ENCODE data around the gene NEB. TPM values are rescaled to one million over a fixed set of nuclear protein-coding genes. Genes with fewer than 3 reads are reported as not detected.
"Not testable (repeated sequence)": the region's sequence is repeated elsewhere in the genome, so short reads cannot be mapped to it uniquely, and the experiment has no call there.

Gene NEB
- polyA plus RNA-seq, 1 of the 3 experiments (the other 2 are of a cell fraction), result 0.02 TPM

DNA sequence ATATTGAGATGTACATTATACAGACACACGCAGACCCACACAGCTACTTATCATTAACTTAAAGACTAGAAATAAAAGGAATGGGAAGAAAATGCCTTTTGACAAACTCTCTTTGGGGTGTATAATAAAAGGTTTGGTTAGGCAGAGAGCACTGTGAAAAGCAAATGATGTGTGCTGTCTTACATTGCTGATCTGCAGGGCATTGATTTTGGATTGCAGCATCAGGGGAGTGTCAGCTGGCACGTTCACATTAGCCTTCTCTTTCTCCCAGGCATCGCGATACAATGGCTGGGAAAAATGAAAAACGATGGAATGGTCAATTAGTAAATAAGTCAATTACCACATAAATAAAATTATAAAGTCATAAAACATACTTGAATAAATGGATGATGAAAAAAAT, 153.0 kb downstream of the NEB start:
- H3K36me3 ChIP-seq (replicated peaks in 1 of 2; ENCODE audit: control insufficient read depth in 1 of 2, insufficient read depth in 2 of 2, low read length in 1 of 2); CTCF ChIA-PET; H3K27ac ChIP-seq (ENCODE audit: low read depth in 2 of 2, low read length in 1 of 2); H3F3A ChIP-seq (replicated peaks; ENCODE audit: insufficient read depth); H3K4me3 ChIP-seq (ENCODE audit: low read depth in 2 of 2, low read length in 1 of 2); H3K9me2 ChIP-seq; DNase-seq; POLR2A ChIA-PET; H3K79me2 ChIP-seq (ENCODE audit: insufficient read depth); H4K20me1 ChIP-seq (ENCODE audit: insufficient read depth); H2AFZ ChIP-seq (ENCODE audit: low read depth); H3K27me3 ChIP-seq (ENCODE audit: insufficient read depth); H3K4me1 ChIP-seq (ENCODE audit: control insufficient read depth in 1 of 2, insufficient read depth in 2 of 2, low read depth in 1 of 2, low read length in 1 of 2); H3K4me2 ChIP-seq; H3K9me3 ChIP-seq; H3K9ac ChIP-seq: not testable (repeated sequence)
- WGBS (ENCODE audit: low lambda C conversion rate), result 56% methylated on average over 3 of the region's 5 CpGs

DNA sequence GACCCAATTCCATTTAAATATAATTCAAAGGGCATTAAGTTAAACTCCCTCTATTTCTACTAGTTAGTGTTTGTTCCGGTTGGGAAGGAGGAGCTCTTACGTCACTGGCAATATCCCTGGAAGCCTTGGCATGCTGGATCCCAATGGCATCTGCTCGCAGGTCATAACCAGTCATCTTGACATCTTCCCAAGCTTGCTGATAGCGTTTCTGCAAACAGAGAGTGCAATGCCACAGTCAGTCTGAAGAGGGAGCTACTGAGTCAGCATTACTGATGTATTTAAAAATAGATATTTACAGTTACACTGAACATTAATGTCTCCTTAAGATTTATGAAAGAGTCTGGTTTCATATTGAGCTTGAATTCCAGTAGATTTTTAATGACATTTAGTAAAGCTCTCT, 153.6 kb downstream of the NEB start:
- H3K4me2 ChIP-seq; H3K27me3 ChIP-seq (ENCODE audit: insufficient read depth); H3F3A ChIP-seq (replicated peaks; ENCODE audit: insufficient read depth); H3K79me2 ChIP-seq (ENCODE audit: insufficient read depth); CTCF ChIA-PET; H2AFZ ChIP-seq (ENCODE audit: low read depth); H3K9me2 ChIP-seq; H3K9me3 ChIP-seq; POLR2A ChIA-PET; H3K9ac ChIP-seq; H3K36me3 ChIP-seq (replicated peaks in 1 of 2; ENCODE audit: control insufficient read depth in 1 of 2, insufficient read depth in 2 of 2, low read length in 1 of 2); H3K4me1 ChIP-seq (ENCODE audit: control insufficient read depth in 1 of 2, insufficient read depth in 2 of 2, low read depth in 1 of 2, low read length in 1 of 2); H3K4me3 ChIP-seq (ENCODE audit: low read depth in 2 of 2, low read length in 1 of 2); DNase-seq; H4K20me1 ChIP-seq (ENCODE audit: insufficient read depth); H3K27ac ChIP-seq (ENCODE audit: low read depth in 2 of 2, low read length in 1 of 2): not testable (repeated sequence)
- WGBS (ENCODE audit: low lambda C conversion rate), result no CpG with 5 or more reads among the region's 4 CpGs

DNA sequence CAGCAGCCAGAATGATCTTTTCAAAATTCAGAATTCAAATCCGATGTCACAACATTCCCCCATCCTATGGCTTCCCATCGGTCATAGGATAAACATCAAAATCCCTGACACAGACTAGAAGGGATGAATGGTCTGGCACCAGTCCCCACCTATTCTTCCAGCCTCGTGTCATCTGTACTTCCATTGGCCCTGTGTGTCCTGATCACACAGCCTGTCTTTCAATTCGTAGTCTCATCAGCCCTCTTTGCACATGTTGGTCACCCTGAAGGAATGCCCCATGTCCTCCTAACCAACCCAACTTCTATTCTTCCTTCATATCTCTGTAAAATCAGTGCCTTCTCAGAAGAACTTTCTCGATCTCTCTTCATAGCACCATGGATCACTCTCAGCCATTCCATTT, 157.2 kb downstream of the NEB start:
- no peak overlapping the region for H3K4me2 ChIP-seq
- H3K27ac ChIP-seq (ENCODE audit: low read depth in 2 of 2, low read length in 1 of 2), result no peak overlapping the region
- H4K20me1 ChIP-seq (ENCODE audit: insufficient read depth), result no peaks in the 10 kb centered on the region
- H3F3A ChIP-seq (replicated peaks; ENCODE audit: insufficient read depth), result no peaks in the 10 kb centered on the region
- H3K27me3 ChIP-seq (ENCODE audit: insufficient read depth), result no peaks in the 10 kb centered on the region
- no peak overlapping the region for H2AFZ ChIP-seq (ENCODE audit: low read depth)
- POLR2A ChIA-PET, result no interaction called here
- 52% methylated on average over 5 of the region's 5 CpGs for WGBS (ENCODE audit: low lambda C conversion rate)
- H3K9ac ChIP-seq, result no peak overlapping the region
- no peak overlapping the region for H3K4me3 ChIP-seq (ENCODE audit: low read depth in 2 of 2, low read length in 1 of 2)
- TF ChIP-seq, protein P1, sequence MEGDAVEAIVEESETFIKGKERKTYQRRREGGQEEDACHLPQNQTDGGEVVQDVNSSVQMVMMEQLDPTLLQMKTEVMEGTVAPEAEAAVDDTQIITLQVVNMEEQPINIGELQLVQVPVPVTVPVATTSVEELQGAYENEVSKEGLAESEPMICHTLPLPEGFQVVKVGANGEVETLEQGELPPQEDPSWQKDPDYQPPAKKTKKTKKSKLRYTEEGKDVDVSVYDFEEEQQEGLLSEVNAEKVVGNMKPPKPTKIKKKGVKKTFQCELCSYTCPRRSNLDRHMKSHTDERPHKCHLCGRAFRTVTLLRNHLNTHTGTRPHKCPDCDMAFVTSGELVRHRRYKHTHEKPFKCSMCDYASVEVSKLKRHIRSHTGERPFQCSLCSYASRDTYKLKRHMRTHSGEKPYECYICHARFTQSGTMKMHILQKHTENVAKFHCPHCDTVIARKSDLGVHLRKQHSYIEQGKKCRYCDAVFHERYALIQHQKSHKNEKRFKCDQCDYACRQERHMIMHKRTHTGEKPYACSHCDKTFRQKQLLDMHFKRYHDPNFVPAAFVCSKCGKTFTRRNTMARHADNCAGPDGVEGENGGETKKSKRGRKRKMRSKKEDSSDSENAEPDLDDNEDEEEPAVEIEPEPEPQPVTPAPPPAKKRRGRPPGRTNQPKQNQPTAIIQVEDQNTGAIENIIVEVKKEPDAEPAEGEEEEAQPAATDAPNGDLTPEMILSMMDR (IDR thresholded peaks at IDR 0.05), result no peak
- no peak for TF ChIP-seq MXI1 (IDR thresholded peaks at IDR 0.05; ENCODE audit: low read depth, low read length)
- no peak for TF ChIP-seq GABPA (IDR thresholded peaks at IDR 0.05; ENCODE audit: low read depth)
- no peak for TF ChIP-seq SMC3 (IDR thresholded peaks at IDR 0.05; ENCODE audit: low read depth, low read length)
- TF ChIP-seq EZH2phosphoT487 (IDR thresholded peaks at IDR 0.05; ENCODE audit: borderline replicate concordance, low read depth), result no peak
- TF ChIP-seq FOXM1 (IDR thresholded peaks at IDR 0.05; ENCODE audit: low read depth), result no peak
- TF ChIP-seq ELF1 (IDR thresholded peaks at IDR 0.05), result no peak
- TF ChIP-seq TEAD4 (IDR thresholded peaks at IDR 0.05; ENCODE audit: borderline replicate concordance, insufficient read depth), result no peak
- no peak for TF ChIP-seq NRF1 (IDR thresholded peaks at IDR 0.05; ENCODE audit: low read depth, low read length)
- TF ChIP-seq, protein P2, sequence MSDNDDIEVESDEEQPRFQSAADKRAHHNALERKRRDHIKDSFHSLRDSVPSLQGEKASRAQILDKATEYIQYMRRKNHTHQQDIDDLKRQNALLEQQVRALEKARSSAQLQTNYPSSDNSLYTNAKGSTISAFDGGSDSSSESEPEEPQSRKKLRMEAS (IDR thresholded peaks at IDR 0.05; ENCODE audit: low read depth), result no peak
- no peak for TF ChIP-seq FOXJ3 (CRISPR knock-in tag; IDR thresholded peaks at IDR 0.05)
- TF ChIP-seq RFX5 (IDR thresholded peaks at IDR 0.05; ENCODE audit: low read length), result no peak
- TF ChIP-seq TAF1 (IDR thresholded peaks at IDR 0.05; ENCODE audit: borderline replicate concordance, low read depth, low read length), result no peak
- TF ChIP-seq EP300 (IDR thresholded peaks at IDR 0.05; ENCODE audit: borderline replicate concordance in 1 of 2, low read depth in 1 of 2, low read length in 1 of 2), result no peak
- TF ChIP-seq RCOR1 (IDR thresholded peaks at IDR 0.05; ENCODE audit: low read length), result no peak
- no peak for TF ChIP-seq RAD21 (IDR thresholded peaks at IDR 0.05; ENCODE audit: low read length)
- no peak for TF ChIP-seq NFIC (IDR thresholded peaks at IDR 0.05; ENCODE audit: borderline replicate concordance)
- no peak for TF ChIP-seq RXRA (IDR thresholded peaks at IDR 0.05; ENCODE audit: borderline replicate concordance, low read depth)
- TF ChIP-seq, protein P3, sequence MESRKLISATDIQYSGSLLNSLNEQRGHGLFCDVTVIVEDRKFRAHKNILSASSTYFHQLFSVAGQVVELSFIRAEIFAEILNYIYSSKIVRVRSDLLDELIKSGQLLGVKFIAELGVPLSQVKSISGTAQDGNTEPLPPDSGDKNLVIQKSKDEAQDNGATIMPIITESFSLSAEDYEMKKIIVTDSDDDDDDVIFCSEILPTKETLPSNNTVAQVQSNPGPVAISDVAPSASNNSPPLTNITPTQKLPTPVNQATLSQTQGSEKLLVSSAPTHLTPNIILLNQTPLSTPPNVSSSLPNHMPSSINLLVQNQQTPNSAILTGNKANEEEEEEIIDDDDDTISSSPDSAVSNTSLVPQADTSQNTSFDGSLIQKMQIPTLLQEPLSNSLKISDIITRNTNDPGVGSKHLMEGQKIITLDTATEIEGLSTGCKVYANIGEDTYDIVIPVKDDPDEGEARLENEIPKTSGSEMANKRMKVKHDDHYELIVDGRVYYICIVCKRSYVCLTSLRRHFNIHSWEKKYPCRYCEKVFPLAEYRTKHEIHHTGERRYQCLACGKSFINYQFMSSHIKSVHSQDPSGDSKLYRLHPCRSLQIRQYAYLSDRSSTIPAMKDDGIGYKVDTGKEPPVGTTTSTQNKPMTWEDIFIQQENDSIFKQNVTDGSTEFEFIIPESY (IDR thresholded peaks at IDR 0.05; ENCODE audit: borderline replicate concordance, low read depth), result no peak
- no peak for TF ChIP-seq TCF12 (IDR thresholded peaks at IDR 0.05)
- no peaks in the 10 kb centered on the region for H3K36me3 ChIP-seq (replicated peaks in 1 of 2; ENCODE audit: control insufficient read depth in 1 of 2, insufficient read depth in 2 of 2, low read length in 1 of 2)
- no peaks in the 10 kb centered on the region for H3K9me2 ChIP-seq
- H3K4me1 ChIP-seq (ENCODE audit: control insufficient read depth in 1 of 2, insufficient read depth in 2 of 2, low read depth in 1 of 2, low read length in 1 of 2), result no peaks in the 10 kb centered on the region
- H3K79me2 ChIP-seq (ENCODE audit: insufficient read depth), result no peaks in the 10 kb centered on the region
- H3K9me3 ChIP-seq, result no peaks in the 10 kb centered on the region
- no peak for DNase-seq
- CTCF ChIA-PET, result no interaction called here

All from SK-N-SH (cell line).